Endodermal cell (in vitro differentiated cells): ENCODE results near the gene ANO7. TPM values are rescaled to one million over a fixed set of nuclear protein-coding genes. Genes with fewer than 3 reads are reported as not detected.
A peak's percentile ranks its signal among the peaks of the same experiment; 100 is the strongest.

Experiments
- DNase-seq: peaks from one replicate; pipeline ENCODE4 v3.0.0-alpha.2; 2017
- H3K27ac ChIP-seq: 2 replicates; pipeline ENCODE4 v1.5.1; 2013; ENCODE audit warnings: mild to moderate bottlenecking, low read depth, low read length, moderate library complexity
- H3K27me3 ChIP-seq: 2 replicates; pipeline ENCODE4 v1.6.1; 2013; ENCODE audit warnings: mild to moderate bottlenecking, low read length, moderate library complexity; ENCODE audit not compliant: insufficient read depth, control insufficient read depth, poor library complexity, severe bottlenecking
- H3K36me3 ChIP-seq: 2 replicates; pipeline ENCODE4 v1.7.0; 2013; ENCODE audit warnings: mild to moderate bottlenecking, low read length, moderate library complexity; ENCODE audit not compliant: control insufficient read depth, insufficient read depth
- H3K4me1 ChIP-seq: one replicate; pipeline ENCODE4 v1.7.0; 2013; ENCODE audit warnings: low read length; ENCODE audit not compliant: control insufficient read depth, insufficient read depth
- H3K4me3 ChIP-seq: 2 replicates; pipeline ENCODE4 v1.5.1; 2013; ENCODE audit warnings: mild to moderate bottlenecking, low read length, moderate library complexity
- H3K9ac ChIP-seq: 2 replicates; pipeline ENCODE4 v1.6.1; 2013; ENCODE audit warnings: mild to moderate bottlenecking, low read length, moderate library complexity; ENCODE audit not compliant: poor library complexity, severe bottlenecking; ENCODE audit errors: extremely low read depth
- H3K9me3 ChIP-seq: 2 replicates; pipeline ENCODE4 v1.6.1; 2013; ENCODE audit warnings: mild to moderate bottlenecking, low read length, moderate library complexity; ENCODE audit not compliant: control insufficient read depth
- H3K27ac Mint-ChIP-seq: 2 replicates; pipeline ENCODE4 v1.8.0; 2020; ENCODE audit warnings: mixed read lengths
- H3K27me3 Mint-ChIP-seq: 2 replicates; pipeline ENCODE4 v1.8.0; 2021; ENCODE audit warnings: mild to moderate bottlenecking, mixed read lengths; ENCODE audit not compliant: insufficient read depth
- H3K36me3 Mint-ChIP-seq: 2 replicates; pipeline ENCODE4 v1.8.0; 2020; ENCODE audit warnings: low read depth, mixed read lengths
- H3K4me1 Mint-ChIP-seq: 2 replicates; pipeline ENCODE4 v1.8.0; 2020; ENCODE audit warnings: mixed read lengths
- H3K4me3 Mint-ChIP-seq: 2 replicates; pipeline ENCODE4 v1.8.0; 2020; ENCODE audit warnings: mild to moderate bottlenecking, moderate library complexity, mixed read lengths
- H3K9me3 Mint-ChIP-seq: 2 replicates; pipeline ENCODE4 v1.8.0; 2020; ENCODE audit warnings: mild to moderate bottlenecking, mixed read lengths
- CTCF ChIP-seq: fragments of 200-600 bp; sonication (generic); conservative IDR thresholded peaks from 2 replicates; pipeline ENCODE4 v1.5.0; 2021; ENCODE audit warnings: antibody characterized with exemption, mild to moderate bottlenecking
- WGBS, 2 experiments: methylation state at CpG; one replicate each; pipeline versions ENCODE4 v1.1.5 to v1.1.7; 2013; ENCODE audit warnings: missing lambda C conversion rate in 2 of 2, mixed read lengths in 1 of 2; ENCODE audit not compliant: insufficient coverage in 1 of 2, insufficient read length in 1 of 2; 5-methylcytosine and 5-hydroxymethylcytosine counted together
- total RNA-seq, 2 donors: library from RNA; stranded (reverse); fragmentation: NEBNext Ultra II Directional in 1 of 2; extraction: Animal tissue kit (Norgen Biotek cat#: 25700) in 1 of 2; gene quantifications; 2 replicates in 1 of 2; 3 replicates in 1 of 2; pipeline ENCODE4 v1.2.1, GENCODE V29; 2021

The ANO7 gene
- total RNA-seq, 2 donors from 2014 or later: 8.1 to 8.5 TPM

DNA sequence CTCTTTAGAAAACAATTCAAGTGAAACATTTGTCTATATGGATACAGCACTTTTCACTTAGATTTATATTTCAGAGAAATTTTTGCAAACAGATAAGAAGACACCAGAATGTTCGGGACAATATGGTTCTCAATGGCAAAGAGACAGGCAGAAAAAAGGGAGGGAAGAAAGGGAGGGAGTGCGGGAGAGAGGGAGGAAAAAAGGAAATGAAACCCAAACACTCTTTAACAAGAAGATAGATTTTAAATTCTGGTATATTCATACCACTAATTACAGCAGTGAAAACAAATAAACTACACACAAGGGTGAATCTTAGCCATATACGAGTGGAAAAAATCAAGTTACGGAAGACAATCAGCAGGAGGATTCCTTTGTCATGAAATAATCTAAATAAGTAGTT is 42.2 kb upstream of the ANO7 start:
- no peak overlapping the region for H3K4me3 Mint-ChIP-seq

DNA sequence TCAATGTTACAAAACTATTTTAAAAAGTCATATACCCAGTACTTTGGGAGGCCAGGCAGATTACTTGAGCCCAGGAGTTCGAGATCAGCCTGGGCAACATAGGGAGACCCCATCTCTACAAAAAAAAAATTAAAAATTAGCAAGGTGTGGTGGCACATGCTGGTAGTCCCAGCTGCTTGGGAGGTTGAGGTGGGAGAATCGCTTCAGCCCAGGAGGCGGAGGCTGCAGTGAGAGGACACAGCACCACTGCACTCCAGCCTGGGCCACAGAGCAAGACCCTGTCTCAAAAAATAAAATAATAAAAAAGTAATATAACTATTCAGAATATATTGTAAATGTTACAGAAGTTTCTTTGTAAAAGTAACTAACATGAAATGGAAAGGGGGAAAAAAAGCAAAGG is 41.1 kb upstream of the ANO7 start:
- H3K27me3 ChIP-seq: peaks cover 5% of the 10 kb centered on the region
- H3K9me3 Mint-ChIP-seq: no peaks in the 10 kb centered on the region
- no peak overlapping the region for H3K4me3 Mint-ChIP-seq
- H3K9me3 ChIP-seq: no peaks in the 10 kb centered on the region
- no peak overlapping the region for H3K9ac ChIP-seq
- H3K36me3 Mint-ChIP-seq: peaks cover 18% of the 10 kb centered on the region
- no peak overlapping the region for H3K27ac Mint-ChIP-seq
- no peak for DNase-seq
- 96 to 100% methylated on average over 2 to 3 of the region's 3 CpGs for WGBS, 2 experiments
- H3K27me3 Mint-ChIP-seq: peaks cover 2% of the 10 kb centered on the region
- no peaks in the 10 kb centered on the region for H3K4me1 ChIP-seq
- H3K4me3 ChIP-seq: no peak overlapping the region
- no peak overlapping the region for H3K27ac ChIP-seq
- H3K36me3 ChIP-seq: no peaks in the 10 kb centered on the region
- TF ChIP-seq CTCF: no peak
- H3K4me1 Mint-ChIP-seq: peaks cover 17% of the 10 kb centered on the region

More for the DNA sequence above, 42.2 kb upstream of the ANO7 start:
- Histone ChIP-seq H3K36me3 (no peaks in the 10 kb centered on the region), H3K9me3 (no peaks in the 10 kb centered on the region), H3K4me3 (no peak overlapping the region), H3K4me1 (no peaks in the 10 kb centered on the region), H3K27me3 (peaks cover 5% of the 10 kb centered on the region), H3K27ac (no peak overlapping the region), H3K9ac (no peak overlapping the region)
- peak overlapping the region; percentile 39 for H3K27ac Mint-ChIP-seq
- H3K9me3 Mint-ChIP-seq: no peaks in the 10 kb centered on the region
- no peak for DNase-seq
- 77 to 83% methylated on average over 1 to 3 of the region's 4 CpGs for WGBS, 2 experiments
- peaks cover 2% of the 10 kb centered on the region for H3K27me3 Mint-ChIP-seq
- peaks cover 27% of the 10 kb centered on the region for H3K36me3 Mint-ChIP-seq
- no peak for TF ChIP-seq CTCF
- peaks cover 15% of the 10 kb centered on the region for H3K4me1 Mint-ChIP-seq

DNA sequence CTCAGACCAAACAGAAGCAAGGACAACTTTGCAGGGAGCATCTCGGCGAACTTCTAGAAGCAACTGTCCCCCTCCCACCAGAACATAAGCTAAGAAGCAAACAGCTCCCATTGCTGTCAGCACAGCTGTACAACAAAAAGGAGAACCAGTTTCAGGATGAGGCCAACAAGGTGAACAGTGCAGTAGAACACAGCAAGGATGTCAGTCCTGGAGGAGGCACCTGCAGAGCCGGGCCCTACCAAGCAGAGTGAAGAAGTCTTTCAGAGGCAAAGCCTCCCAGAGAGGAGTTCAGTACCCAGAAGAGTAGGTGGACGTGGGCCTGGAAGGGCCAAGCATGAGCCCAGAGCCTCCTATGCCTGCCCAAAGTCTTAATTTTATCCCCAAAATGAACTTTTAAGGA is 40.2 kb upstream of the ANO7 start:
- H3K36me3 Mint-ChIP-seq: peaks cover 13% of the 10 kb centered on the region
- Histone ChIP-seq H3K36me3 (no peaks in the 10 kb centered on the region), H3K4me3 (peak overlapping the region; percentile 92), H3K4me1 (no peaks in the 10 kb centered on the region), H3K27me3 (peaks cover 5% of the 10 kb centered on the region), H3K9ac (peak overlapping the region; percentile 69), H3K27ac (no peak overlapping the region), H3K9me3 (no peaks in the 10 kb centered on the region)
- H3K4me1 Mint-ChIP-seq: peaks cover 18% of the 10 kb centered on the region
- no peaks in the 10 kb centered on the region for H3K9me3 Mint-ChIP-seq
- H3K27ac Mint-ChIP-seq: peak overlapping the region; percentile 19
- no peak for DNase-seq
- WGBS, 2 experiments: 83% methylated on average over 4 of the region's 4 CpGs
- no peak for TF ChIP-seq CTCF
- H3K27me3 Mint-ChIP-seq: peaks cover 2% of the 10 kb centered on the region
- H3K4me3 Mint-ChIP-seq: peak overlapping the region; percentile 89
